Measurements from ENCODE around the gene ETS1. TPM values are rescaled to one million over a fixed set of nuclear protein-coding genes. Genes with fewer than 3 reads are reported as not detected.

Gene ETS1
- total RNA-seq, 1 experiment from 2014 or later, result 29.9 TPM

- peaks cover 7% of the 10 kb centered on the region for H3K4me1 ChIP-seq (ENCODE audit: insufficient read depth, low read length)
- H3K79me2 ChIP-seq (ENCODE audit: insufficient read depth, low read length), result no peaks in the 10 kb centered on the region
- no peak overlapping the region for H3K4me3 Mint-ChIP-seq
- H3K27me3 ChIP-seq (ENCODE audit: insufficient read depth, low read length), result no peaks in the 10 kb centered on the region
- peaks cover 3% of the 10 kb centered on the region for H3K79me1 ChIP-seq (ENCODE audit: insufficient read depth, low read depth, low read length, poor library complexity, severe bottlenecking)
- H3K23ac ChIP-seq (ENCODE audit: insufficient read length, low read depth, low read length), result no peak overlapping the region
- no peak overlapping the region for H3T11ph ChIP-seq (ENCODE audit: low read length)
- no peak for DNase-seq
- no peaks in the 10 kb centered on the region for H4K20me1 ChIP-seq (ENCODE audit: control insufficient read depth, insufficient read depth, insufficient read length)
- H3K9ac ChIP-seq (ENCODE audit: extremely low read depth, insufficient read length, low read length), result no peak overlapping the region
- no peak overlapping the region for H2BK12ac ChIP-seq (ENCODE audit: insufficient read length, low read depth, low read length)
- no peak overlapping the region for H2BK5ac ChIP-seq (ENCODE audit: insufficient read length, low read length)
- H3K23me2 ChIP-seq (ENCODE audit: insufficient read length, low read depth, low read length, poor library complexity, severe bottlenecking), result no peaks in the 10 kb centered on the region
- no peak overlapping the region for H3K27ac Mint-ChIP-seq
- no peak for TF ChIP-seq CTCF (conservative IDR thresholded peaks at IDR 0.05)
- no peak overlapping the region for H2AFZ ChIP-seq (ENCODE audit: low read length)
- no CpG with 5 or more reads among the region's 3 CpGs for WGBS (ENCODE audit: extremely low coverage, insufficient read length, low lambda C conversion rate)
- H4K8ac ChIP-seq (replicated peaks; ENCODE audit: insufficient read length, low read depth, low read length), result no peak overlapping the region
- H2BK20ac ChIP-seq (ENCODE audit: low read depth, low read length, poor library complexity, severe bottlenecking), result no peak overlapping the region
- no peak overlapping the region for H2AK5ac ChIP-seq (ENCODE audit: insufficient read length, low read length)
- H3K4me1 Mint-ChIP-seq, result peaks cover 17 to 21% of the 10 kb centered on the region in 2 experiments
- no peaks in the 10 kb centered on the region for H3K27me3 Mint-ChIP-seq (ENCODE audit: low read depth)
- no peak overlapping the region for H3K27ac ChIP-seq (ENCODE audit: insufficient read length, low read depth, low read length)
- H2BK15ac ChIP-seq (ENCODE audit: low read depth, low read length), result no peak overlapping the region
- H4K91ac ChIP-seq (ENCODE audit: insufficient read length, low read depth, low read length), result no peak overlapping the region
- no peak overlapping the region for H3K4me2 ChIP-seq (ENCODE audit: insufficient read depth, insufficient read length, low read length)
- no peaks in the 10 kb centered on the region for H3K9me3 Mint-ChIP-seq
- H2BK120ac ChIP-seq (ENCODE audit: low read depth, low read length, poor library complexity, severe bottlenecking), result no peak overlapping the region
- H3K14ac ChIP-seq (ENCODE audit: insufficient read depth, low read length), result no peak overlapping the region
- H4K5ac ChIP-seq (ENCODE audit: insufficient read length, low read depth, low read length), result no peak overlapping the region
- peaks cover 0 to 3% (median 0%) of the 10 kb centered on the region in 3 experiments; a peak in 3 of 7 replicates for H3K36me3 Mint-ChIP-seq (ENCODE audit: insufficient read depth in 1 of 3, low read depth in 3 of 3)
- no peak overlapping the region for H3K4ac ChIP-seq (ENCODE audit: low read depth, low read length)
- H3K18ac ChIP-seq (ENCODE audit: insufficient read length, low read depth, low read length), result no peak overlapping the region
- no peaks in the 10 kb centered on the region for H3K9me3 ChIP-seq (ENCODE audit: control insufficient read depth, low read depth, low read length)
- no peak overlapping the region for H3K56ac ChIP-seq (ENCODE audit: insufficient read length, low read depth, low read length)
These were observed 92.7 kb downstream of the ETS1 start for GRCh38 chr11:128494418-128495332.

All from H9 (cell line).